GM21723 (cell line): Measurements from ENCODE around the gene TTLL12.

Source experiments
- ATAC-seq: cut with Tn5 transposase; IDR thresholded peaks from one replicate; pipeline ENCODE4 v1.9.1; 2021; ENCODE audit warnings: mild to moderate bottlenecking, moderate library complexity; ENCODE audit not compliant: unreplicated experiment

The TTLL12 gene

DNA sequence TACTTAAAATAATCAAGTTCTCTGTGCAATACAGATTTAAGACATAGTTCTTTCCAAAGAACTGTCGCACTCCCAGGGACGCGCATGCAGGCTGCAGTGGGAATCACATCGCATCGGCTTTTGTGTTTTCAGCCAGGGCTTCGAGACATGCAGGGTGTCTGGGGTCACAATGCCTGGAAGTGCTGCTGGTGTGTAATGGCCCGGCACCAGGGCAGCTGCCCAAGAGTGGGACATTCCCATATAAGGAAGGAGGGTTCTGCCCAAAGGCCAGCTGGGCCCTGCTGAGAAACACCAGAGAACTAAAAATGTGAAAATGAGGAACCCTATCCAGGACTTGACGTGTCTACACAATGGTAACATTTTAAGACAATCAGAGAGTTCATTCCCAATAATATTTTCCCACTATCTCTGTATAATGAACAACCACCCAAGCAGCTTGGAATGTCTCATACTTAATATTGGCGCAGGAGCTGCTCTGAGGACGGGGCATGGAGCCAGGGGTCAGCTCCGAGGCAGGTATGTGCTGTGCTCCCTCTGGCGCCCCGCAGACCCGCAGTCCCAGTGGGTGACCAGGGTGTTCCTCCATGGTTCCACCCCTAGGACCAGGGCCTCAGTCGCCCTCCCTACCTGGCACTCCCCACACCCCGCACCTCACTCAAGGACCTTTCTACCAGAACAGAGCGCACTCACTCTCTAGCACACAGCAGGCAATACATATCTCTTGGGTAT lies 55.0 kb downstream of the TTLL12 start:
- no peak for ATAC-seq

DNA sequence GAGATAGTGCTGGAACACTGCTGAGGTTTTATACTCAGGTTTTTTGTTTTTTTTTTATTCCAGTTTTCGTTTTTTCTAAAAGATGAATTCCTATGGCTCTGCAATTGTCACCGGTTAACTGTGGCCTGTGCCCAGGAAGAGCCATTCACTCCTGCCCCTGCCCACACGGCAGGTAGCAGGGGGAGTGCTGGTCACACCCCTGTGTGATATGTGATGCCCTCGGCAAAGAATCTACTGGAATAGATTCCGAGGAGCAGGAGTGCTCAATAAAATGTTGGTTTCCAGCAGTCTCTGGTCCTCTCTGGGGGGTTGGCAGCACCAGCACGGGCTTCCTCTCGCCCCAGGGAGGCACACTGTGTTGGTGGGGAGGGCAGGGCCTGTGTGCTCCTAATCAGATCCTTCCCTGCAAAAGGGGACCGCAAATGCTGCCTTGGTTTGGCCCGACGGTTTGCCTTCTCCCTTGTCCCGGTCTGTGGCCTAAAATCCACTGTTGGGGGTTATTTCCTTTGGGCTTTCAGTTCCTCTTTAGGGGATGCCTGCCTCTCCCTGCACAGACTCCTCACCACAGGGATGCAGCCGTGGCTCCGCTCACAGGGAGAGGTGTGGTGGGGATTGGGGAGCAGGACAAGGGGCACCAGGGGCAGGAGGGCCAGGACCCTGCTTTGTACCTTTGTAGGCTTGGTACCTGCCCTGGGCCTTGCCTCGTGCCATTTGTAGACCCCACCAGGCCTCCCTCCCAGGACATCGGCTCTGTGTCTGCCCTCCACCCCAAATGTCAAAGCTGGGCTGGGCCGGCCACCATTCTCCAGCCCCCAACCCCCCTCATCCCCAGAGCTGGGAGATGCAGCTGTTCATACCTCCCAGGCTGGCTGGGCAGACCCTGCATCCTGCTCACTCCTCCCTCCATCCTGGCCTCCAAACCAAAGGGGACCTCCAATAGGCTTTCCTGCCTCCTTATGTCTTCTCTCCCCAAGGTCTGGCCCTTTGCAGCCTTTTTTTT lies 57.2 kb downstream of the TTLL12 start:
- no peak for ATAC-seq

DNA sequence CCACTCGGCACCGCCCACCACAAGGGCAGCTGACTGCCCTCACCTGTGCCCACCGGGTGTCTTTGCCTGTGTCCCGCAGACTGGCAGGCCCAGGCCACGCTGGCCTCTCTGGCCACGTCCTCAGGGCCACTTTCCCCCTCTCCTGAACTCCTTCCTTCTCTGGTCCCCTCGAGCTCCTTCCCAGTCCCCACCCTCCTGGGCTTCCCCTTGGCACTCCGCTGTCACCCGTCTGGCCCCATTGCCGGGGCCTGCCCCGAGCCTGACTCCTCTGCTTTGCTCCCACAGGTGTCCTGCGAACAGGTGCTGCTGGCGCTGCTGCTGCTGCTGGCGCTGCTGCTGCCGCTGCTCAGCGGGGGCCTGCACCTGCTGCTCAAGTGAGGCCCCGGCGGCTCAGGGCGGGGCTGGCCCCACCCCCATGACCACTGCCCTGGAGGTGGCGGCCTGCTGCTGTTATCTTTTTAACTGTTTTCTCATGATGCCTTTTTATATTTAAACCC lies 58.0 kb downstream of the TTLL12 start:
- no peak for ATAC-seq

DNA sequence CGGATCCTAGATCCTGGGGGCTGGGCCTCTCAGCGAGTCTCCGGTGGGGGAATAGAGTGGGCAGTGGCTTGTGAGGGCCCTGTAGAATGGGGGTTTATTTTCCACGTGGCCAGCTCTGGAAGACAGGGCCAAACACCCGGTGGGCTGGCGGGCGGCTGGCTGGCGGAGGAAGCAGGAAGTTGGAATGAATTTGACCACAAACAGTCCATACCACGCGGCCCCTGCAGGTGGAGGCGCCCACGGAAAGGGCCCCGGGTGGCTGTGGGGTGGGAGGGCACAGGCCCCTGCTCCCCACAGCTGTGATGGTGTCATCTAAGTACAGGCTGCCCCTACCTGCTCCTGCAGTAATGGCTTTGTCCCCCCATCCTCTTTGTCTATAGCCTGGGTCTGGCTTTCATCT lies 58.8 kb downstream of the TTLL12 start:
- no peak for ATAC-seq

DNA sequence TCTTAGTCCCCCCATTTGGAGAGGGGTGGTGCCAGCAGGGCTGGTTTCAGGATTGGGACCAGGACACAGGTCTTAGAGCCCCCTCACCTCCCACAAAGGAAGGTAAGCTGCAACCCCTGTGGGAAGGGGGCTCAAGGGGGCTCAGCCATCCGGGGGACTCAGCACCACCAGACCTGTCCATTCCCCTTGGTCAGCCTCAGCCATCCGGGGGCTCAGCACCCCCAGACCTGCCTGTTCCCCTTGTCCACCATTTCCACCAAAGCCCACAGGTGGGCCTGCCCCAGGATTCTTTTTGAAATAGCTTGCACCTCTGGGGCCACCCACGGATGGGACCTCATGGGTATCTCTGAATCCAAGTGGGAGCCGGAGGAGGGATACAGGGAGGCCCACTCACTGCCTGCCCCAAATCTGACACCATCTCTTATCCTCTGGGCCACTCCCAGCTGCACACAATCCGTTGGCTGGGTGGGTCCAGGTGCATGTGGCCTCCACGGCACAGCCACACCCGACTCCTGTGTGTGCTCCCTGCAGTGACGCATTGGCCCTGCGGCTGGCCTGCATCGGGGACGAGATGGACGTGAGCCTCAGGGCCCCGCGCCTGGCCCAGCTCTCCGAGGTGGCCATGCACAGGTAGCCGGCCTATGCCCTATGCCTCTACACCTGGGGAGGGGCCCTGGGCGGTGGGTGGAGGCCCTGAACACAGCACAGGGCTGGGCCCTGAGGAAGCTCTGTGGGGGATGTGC lies 59.6 kb downstream of the TTLL12 start:
- ATAC-seq = no peak

DNA sequence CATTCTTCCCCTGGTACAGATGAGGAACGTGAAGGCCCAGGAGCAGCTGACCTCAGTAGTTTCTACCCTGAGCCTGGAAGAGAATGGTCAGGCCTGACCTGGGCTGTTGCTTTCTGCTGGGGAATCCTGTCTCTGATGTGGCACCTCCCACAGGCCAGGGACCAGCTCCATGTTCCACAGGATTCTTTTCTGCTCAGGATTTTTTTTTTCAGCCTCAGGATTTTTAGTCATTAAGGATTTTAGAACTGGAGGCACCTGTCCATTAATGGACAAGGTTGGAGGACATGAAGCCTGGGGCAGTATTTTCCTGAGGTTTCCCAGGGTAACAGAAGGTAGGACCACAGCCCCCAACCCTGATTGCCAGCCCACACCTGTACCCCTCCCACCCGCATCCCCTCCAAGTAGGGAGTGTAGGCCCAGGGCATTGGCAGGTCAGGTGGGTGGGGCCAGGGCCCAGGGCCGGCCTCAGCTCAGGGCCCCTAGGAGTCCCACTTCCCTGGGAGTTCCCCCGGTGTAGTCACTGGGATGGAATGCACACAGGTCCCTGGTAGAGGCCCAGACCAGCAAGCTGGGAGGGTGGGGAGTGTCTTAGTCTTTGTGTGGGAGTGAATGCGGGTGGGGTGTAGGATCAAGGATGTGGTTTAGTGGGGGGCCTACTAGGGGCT lies 60.3 kb downstream of the TTLL12 start:
- ATAC-seq = no peak

DNA sequence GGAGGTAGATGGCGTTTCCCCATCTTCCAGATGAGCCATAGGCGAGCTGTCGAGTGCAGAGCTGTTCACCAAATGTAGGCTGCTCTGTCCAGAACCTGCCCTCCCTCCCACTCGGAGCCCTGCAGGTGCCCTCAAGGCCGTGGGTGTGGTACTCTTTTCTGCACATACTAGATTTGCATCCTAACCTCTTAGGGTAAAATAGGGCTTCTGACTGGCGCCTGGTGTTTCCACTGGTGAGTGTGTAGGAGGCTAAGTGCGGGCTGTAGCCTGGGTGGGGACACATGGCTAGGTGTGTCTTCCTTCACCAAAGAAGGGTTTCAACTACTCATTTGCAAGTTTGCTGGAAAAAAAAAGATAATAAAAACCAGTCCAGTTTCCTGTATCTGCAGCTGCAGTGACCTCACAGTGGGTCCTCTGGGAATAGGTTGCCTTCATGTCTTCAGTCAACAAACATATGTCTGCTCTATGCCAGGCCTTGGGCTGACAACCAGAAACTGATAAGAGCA lies 67.9 kb downstream of the TTLL12 start:
- peak; percentile 52 for ATAC-seq

DNA sequence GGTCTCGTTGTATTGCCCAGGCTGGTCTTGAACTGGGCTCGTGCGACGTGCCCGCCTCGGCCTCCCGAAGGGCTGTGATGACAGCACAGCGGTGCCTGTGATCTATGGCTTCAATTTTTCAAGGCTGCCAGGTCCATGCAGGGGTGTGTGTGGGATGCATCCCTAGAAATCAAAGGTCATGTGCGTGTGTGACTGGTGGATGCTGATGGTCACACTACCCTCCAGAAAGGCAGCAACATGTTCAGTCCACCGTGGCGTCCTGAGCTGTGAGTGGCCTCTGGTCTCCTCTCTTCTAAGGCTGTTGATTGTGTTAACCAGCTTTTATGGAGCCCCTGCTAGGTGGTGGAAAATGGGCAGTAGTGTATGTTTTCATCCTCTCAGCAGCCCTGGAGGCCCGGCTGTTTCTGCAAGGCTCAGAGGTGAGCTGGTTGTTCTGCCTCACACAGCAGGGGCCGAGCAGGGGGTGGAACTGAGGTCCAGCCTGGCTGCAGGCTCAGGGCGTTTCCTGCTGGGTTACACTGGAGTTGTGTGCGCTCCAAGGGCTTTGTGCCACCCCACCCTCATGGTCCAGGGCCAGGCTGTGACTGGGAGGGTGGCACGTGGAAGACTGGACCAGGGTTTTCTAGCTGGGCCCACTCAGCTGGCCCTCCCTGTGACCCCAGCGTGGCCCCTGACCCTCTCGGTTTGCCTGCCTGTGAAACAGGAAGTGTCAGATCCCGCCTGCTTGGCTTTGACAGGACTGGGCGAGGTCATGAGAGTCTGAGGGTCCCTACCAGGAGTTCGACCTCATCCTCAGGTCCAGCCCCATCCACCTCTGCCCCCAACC lies 68.7 kb downstream of the TTLL12 start:
- no peak for ATAC-seq

DNA sequence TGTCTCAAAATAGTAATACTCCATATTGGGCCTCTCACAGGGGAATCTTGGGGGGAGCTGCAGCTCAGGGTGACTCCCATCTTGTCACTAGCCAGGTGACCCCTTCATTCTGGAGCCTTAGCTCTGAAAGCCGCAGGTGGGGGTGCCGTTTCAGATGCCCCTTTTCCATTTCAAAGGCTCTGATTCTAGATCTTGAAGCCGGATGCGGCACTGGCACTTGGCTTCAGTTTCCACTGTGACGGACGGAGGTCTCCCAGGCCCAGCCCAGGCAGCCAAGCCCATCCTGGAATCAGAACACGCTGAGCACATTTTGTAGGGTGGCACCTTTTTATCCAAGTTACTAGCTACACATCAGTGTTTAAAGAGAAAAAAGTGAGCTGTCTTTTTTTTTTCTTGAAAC lies 70.0 kb downstream of the TTLL12 start:
- ATAC-seq = no peak
